Activated CD8-positive, alpha-beta memory T cell treated with anti-CD3 and anti-CD28 coated beads, Interleukin-2, amount 50 U/mL, for 1 hour (primary cell): ENCODE results near the gene CARD8.
A peak's percentile ranks its signal among the peaks of the same experiment; 100 is the strongest.
"Not testable (repeated sequence)": the region's sequence is repeated elsewhere in the genome, so short reads cannot be mapped to it uniquely, and the experiment has no call there.

Experiments used
- DNase-seq: peaks from one replicate; pipeline ENCODE4 v3.0.0-alpha.2; 2020; ENCODE audit errors: extremely low read depth

The CARD8 gene, protein sequence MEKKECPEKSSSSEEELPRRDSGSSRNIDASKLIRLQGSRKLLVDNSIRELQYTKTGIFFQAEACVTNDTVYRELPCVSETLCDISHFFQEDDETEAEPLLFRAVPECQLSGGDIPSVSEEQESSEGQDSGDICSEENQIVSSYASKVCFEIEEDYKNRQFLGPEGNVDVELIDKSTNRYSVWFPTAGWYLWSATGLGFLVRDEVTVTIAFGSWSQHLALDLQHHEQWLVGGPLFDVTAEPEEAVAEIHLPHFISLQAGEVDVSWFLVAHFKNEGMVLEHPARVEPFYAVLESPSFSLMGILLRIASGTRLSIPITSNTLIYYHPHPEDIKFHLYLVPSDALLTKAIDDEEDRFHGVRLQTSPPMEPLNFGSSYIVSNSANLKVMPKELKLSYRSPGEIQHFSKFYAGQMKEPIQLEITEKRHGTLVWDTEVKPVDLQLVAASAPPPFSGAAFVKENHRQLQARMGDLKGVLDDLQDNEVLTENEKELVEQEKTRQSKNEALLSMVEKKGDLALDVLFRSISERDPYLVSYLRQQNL

DNA sequence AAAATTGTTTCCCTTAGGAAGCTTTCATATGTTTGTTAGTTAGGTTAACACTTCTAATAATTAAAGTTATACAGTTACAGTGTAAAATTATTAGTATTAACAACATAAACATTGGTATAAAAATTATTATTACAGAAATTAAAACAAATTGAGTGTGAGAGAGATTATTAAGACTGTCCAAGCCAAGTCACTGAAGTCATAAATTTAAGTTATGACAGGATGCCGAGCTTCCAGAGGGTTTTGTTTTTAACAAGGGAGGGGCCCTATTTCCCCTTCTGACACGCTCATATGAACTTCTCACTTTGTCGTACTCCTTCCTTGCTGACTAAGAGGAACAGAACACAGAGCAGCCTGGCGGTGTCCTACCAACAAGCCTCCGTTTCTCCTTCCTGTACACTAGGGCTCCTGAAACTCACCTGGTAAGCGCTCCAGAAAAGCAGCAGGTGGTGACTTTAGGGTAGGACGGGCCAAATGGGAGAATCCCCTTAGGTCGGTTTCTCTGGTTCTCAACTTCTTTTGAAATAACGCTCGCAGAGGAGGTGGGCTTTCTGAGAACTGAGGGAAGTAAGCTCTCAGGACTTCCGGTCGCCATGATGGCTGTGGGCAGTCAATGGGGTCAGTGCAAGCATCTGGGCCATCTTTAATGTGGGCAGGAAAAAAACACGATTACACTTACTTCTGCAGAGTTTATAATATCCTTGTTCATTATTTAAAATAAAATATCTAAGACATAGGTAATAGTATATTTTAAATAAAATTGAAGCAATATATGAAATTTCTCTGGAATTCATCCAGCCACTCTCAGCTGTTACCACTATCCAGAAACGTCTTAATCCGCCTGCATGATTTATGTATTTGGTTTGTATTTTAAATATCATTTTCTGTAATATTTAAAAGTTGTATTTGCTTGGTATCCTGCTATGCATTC is at the start of gene CARD8:
Gene CARD8, minus strand, starts transcription at position 537 of the 928 bp plus-strand sequence. CDS start 14,892 bp downstream, outside the sequence.
- peak; percentile 61 for DNase-seq

DNA sequence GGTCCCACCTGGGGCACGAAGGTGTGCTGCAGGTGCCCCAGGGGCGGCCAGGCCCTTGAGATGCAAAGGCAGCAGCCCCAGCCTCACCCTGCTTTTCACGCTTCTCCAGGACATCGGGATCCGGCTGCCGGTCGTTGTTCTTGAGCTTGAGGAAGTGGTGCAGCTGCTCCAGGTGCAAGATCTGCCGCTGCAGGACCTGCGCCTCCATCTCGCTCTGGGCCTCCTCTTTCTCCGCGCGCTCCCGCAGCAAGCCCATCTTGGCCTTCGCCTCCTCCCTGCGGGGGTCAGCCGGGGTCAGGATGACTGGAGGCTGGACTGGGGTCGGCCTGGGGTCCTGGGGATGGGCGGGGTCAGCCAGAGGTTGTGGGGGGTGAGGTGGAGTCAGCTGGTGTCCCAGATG is 48.2 kb upstream of the CARD8 start:
- DNase-seq = no peak

DNA sequence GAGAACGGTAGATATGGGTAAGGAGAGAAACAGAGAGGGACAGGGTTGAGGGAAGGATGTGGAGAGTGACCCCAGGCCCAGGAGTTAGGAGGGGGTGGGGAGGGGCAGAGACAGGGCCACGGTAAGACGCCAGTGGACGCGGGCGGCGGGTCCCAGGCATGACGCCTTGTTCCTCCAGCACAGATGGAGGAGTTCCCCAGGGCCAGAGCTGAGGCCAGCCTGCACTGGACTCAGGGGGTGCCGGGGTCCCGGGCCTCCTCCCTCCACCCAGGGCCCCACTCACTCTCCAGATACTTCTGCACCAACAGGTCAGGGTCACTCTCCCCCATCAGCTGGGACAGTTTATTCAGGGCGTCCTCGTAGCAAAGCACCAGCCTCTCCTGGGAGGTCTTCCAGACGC is 47.7 kb upstream of the CARD8 start:
- no peak for DNase-seq

DNA sequence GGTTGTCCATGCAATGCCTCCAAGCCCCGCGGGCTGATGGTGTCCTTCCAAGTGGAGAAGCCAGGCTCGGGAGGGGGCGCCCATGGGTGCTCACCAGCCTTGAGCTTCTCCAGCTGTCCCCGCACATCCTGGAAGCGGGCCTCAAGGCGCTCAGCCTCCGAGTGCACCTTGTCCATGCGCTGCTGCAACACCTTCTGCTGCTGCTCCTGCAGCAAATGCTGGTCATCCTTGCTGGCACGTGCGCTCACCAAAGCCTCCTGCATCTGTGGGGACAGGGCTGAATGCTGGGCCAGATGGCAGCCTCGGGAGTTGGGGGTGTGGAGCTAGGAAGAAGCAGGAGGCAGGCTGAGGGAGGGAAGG is 46.9 kb upstream of the CARD8 start:
- DNase-seq = no peak

DNA sequence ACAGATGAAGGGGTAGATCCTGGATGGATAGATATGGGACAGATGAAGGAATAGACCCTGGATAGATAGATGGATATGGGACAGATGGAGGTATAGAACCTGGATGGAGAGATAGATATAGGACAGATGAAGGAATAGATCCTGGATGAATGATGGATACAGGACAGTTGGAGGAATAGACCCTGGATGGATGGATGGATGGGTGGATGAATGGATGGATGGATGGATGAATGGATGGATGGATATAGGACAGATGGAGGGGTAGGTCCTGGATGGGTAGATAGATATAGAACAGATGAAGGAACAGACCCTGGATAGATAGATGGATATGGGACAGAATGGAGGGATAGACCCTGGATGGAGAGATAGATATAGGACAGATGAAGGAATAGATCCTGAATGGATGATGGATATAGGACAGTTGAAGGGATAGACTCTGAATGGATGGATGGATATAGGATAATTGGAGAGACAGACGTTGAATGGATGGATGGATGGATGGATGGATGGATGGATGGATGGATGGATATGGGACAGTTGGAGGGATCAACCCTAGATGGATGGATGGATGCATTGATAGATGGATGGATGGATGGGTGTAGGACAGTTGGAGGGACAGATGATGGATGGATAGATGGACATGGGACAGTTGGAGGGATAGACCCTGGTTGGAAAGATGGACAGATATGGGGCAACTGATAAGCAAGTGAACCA is 46.3 kb upstream of the CARD8 start:
- DNase-seq = no peak

DNA sequence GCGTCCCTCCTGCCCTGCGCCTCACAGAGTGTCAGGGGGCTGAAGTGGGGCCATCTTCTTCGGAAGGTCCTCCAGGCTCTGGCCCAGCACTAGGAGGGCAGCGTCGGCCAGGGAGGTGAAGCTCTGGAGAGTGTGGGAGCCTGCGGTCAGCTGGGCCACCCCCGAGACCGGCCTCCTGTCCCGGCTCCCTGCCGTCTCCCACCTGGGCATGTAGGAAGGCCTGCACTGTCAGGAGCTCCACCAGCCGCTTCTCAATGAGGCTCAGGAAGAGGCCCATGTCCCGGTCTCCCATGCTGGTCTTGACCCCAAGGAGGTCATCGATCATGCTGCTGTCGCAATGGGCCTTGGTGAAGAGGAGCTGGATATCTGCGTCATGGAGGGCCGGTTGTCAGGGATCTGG is 42.3 kb upstream of the CARD8 start:
- DNase-seq = no peak

DNA sequence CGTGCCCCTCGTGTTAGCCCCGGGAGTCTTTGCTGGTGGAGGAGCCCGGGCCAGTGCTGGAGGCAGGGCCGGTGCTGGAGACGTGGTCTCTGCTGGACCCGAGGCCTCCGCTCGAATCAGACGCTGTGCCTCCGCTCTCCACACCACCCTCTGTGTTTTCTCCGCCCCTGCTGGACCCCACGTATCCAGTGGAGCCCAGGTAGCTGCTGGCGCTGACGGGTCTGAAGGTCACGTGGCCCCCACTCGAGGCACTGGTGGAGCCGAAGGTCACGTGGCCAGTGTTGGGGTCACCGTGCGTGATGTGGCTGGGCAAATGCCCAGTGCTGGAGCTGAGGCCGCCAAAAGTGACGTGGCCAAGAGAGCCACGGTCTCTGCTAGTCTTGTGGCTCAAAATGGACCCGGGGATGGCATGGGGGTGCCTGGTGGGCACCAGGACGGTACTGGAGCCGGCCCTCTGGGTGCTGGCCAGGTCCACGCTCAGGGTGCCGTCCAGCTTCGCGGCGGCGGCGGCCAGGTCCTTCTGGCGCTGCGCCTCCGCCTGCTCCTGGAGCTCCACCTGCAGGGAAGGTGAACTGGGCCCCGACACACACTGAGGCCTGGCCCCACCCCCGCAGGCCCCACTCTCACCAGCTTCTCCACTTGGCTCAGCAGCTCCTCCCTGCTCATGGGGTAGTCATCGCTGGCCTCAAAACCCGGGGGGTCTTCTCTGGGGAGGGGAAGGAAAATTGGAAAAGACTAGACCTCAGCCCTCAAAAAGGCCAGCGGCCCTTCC is 41.4 kb upstream of the CARD8 start:
- DNase-seq = no peak

DNA sequence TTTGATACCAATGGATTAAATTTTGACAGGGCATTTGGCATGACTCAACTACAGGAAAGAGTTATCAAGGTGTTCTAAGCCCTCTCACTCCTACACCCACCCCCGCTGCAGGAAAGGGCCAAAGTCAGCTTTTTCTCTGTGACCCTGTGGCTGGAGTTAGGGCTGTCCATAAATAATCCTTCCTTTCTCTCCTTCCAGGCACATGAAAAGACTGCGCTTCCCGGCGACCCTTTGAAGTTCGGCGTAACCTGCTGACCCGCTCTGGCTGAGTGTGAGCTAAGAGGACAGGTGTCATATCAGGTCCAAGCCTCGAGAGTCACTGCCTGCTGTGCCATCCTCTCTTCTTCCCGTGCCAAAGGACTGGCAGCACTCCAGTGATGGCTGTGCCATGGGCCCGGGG is 39.7 kb upstream of the CARD8 start:
- DNase-seq = no peak

DNA sequence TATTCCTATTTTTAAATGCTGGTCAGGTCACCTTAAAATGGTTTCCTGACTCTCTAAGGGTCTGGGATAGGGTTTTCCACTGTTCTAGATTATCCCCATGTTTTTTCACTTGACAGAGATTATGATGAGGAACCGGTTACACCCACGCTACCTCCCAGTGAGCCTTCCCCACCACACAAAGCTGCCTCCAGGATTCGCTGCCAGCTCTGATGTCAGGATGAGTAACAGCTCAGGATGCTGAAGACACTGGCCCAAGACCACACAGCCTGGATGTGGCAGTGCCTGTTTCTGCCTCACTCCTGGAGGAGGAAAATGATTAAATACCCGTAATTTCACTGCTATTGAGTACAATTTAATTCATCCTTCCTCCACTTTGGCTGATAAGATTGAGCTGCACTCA is 37.1 kb upstream of the CARD8 start:
- DNase-seq = no peak

DNA sequence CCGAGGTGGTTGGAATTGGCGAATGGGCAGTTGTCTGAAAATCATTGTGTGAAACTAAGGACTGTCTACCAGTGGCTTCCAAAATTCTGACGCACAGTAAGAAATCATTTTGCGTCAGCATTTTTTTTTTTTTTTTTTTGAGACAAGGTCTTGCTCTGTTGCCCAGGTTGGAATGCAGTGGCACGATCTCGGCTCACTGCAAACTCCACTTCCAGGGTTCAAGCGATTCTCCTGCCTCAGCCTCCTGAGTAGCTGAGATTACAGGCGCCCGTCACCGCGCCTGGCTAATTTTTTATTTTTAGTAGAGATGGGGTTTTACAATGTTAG is 35.7 kb upstream of the CARD8 start:
- not testable (repeated sequence) for DNase-seq

DNA sequence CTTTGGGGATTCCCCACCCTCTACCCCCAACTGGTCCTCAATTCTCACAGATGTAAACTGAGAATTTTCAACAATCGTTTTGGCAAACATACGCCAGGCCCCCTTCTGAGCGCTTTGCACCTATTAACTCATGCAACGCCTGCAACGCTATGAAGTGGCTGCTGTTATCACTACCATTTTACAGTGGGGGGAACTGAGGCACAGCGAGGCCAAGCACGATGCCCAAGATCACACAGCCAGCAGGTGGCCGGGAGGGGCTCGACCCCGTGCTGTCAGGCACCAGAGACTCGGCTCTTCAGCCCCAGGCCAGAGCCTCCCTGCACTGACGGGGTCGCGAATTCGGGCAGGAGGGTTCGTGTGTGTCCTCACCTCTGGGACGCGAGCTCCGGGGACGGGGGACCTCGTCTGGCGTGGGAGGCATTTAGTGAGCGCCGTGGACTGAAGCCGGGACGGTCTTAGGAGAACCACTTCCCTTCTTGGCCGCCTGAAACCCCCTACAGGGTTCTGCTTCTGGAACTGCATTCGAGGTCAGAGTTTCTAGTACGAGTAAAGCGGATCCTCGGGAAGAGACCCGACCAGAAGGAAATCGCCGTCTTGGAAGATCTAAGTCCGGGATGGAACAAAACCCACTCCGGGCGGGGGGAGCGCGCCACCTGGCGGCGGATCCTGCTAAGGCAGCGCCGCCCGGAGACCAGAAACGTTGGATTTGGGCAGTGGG is 35.2 kb upstream of the CARD8 start:
- DNase-seq = no peak

DNA sequence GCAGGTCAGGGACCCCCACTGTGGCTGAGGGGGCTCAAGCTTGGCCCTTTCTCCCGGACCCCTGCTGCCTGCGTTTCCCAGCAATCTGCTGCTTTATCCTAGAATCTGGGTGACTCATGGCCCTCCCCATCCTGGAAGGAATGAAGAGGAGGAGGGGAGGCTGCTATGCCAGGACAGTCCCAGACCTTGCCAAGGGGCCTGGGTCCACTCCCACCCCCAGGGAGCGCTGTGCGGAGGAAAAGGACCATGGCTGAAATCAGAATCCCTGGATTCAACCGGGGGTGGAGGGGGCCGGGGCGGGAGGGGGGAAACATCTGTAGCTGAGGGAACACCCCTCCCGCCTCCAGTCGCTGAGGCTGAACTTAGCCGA is 34.7 kb upstream of the CARD8 start:
- DNase-seq = no peak

DNA sequence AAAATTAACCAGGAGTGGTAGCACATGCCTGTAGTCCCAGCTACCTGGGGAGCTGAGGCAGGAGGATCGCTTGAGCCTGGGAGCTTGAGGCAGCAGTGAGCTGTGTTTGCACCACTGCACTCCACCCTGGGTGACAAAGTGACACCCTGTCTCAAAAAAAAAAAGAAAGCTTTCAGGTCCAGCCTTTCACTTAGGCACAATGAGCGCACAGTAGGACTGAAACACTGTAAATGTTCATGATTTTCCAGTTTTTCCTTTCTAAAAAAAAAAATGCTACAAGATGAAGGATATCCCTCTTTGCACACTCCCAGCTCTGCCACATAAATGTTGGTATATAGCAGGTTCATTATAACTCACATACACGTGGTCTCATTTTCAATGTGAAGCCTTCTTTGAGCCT is 32.0 kb upstream of the CARD8 start:
- DNase-seq = no peak

DNA sequence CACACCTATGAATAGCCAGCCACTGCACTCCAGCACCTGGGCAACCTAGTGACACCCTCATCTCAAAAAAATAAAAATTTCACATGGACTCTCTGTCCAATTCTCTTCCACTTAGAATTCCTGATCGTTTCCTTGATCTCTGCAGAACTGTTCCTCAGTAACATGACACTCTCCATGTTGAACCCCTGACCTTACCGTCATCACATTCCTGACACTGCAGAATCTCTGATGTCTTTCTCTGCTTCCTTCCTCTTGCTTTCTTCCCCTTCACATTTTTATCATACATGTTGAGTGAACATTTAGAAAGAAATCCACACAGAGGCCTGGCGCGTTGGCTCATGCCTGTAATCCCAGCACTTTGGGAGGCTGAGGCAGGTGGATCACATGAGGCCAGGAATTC is 29.2 kb upstream of the CARD8 start:
- no peak for DNase-seq

DNA sequence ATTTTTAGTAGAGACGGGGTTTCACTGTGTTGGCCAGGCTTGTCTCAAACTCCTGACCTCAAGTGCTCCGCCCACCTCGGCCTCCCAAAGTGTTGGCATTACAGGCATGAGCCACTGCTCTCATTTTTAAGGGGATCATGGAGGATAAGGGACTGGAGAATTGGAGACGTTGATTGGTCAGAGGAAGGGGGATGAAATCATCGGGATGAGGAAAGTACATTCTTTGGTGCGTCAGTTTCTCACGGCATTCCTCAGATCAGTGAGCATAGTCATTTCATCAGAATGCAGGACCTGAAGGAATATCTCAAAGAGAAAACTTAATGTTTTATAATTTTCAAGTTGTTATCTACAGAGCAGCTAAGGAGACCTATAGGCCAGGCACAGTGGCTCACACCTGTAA is 28.2 kb upstream of the CARD8 start:
- DNase-seq = no peak

DNA sequence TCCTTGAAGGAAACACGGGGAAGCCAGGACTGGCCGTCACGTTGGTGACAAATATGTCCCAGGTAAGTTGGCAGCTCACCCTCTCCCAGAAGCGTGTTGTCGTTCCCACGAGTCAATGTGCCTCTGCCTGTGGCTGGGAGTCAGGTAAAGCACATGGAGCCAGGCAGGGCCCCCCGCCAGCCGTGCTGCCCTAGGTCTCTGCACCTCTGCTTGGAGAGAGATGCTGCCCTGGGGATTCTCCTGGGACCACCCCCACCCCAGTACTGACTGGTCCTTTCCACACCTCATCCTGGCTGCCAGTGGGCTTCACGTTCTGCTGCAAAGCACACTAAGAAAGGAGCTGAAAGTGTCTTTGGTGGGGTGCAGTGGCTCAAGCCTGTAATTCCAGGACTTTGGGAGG is 24.0 kb upstream of the CARD8 start:
- DNase-seq = no peak

DNA sequence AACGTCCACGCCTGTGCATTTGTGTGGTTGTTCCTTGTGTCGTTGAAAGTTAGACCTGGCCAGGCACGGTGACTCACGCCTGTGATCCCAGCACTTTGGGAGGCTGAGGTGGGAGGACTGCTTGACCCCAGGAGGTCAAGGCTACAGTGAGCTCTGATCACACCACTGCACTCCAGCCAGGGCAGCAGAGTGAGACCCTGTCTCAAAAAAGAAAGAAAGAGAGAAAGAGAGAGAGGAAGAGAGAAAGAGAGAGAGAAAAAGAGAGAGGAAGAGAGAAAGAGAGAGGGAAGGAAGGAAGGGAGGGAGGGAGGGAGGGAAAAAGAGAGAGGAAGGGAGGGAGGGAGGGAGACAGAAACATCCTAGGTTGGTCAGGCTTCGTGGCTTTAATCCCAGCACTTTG is 19.2 kb upstream of the CARD8 start:
- no peak for DNase-seq

DNA sequence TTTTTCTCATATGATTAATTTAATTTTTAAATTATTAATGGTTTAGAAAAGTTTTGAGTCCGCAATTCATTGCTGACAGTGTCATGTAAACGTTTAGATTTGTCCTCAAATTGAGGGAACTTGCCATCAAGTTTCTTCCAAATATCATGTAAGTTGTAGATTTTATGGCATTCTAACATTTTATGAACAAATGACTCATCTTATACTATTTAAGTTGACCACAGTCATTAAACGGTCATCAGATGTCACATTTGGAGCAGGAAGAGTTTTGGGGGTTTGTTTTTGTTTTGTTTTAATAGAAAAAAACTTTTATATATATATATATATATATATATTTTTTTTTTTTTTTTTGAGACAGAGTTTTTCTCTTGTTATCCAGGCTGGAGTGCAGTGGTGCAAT is 18.5 kb upstream of the CARD8 start:
- no peak for DNase-seq

DNA sequence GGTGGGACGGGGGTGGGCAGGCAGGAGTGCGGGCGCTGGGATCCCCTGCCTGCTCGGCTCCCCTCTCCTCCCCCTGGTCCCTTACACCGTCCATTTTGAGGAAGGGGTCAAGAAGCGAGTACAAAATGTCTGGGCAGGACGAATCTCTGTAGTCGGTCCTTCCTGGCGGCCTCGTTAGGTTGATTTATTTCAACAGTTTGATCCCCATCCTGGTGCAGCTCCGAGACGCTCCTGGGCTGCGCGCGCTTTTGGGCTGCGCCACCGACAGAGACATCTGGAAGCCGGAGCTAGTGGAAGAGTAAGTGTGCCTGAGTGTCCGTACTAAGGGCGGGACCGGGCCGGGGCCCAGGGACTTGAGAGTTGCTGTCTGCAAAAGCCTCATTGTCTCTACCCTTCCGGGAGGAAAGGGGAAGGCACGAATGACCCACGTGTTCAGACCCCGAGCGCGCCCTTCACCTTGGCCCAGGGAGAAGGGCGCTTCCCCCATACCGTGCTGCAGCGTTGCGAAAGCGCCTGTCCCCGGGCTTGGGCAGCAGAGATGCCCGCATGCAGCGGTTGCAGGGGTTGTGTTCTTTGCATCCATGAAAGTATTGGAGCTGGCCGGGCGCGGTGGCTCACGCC is 15.9 kb upstream of the CARD8 start:
- no peak for DNase-seq

DNA sequence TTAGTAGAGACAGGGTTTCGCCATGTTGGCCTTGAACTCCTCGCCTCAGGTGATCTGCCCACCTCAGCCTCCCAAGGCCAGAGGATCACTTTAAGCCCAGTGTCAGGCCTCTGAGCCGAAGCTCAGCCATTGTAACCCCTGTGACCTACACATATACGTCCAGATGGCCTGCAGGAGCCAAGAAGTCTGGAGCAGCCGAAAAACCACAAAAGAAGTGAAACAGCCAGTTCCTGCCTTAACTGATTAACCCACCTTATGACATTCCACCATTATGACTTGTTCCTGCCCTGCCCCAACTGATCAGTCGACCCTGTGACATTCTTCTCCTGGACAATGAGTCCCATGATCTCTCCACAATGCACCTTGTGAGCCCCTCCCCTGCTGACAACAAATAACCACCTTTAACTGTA is 13.9 kb upstream of the CARD8 start:
- not testable (repeated sequence) for DNase-seq
